Liver (tissue), 9 donors: ENCODE results near the gene ITM2C. TPM values are rescaled to one million over a fixed set of nuclear protein-coding genes. Genes with fewer than 3 reads are reported as not detected.

Experiments used
- DNase-seq: peaks from one replicate; pipeline ENCODE4 v3.0.0-alpha.2; 2017; ENCODE audit warnings: low spot score
- H3K27ac ChIP-seq, 2 donors: one replicate each; pipeline ENCODE4 v1.7.0; 2013; ENCODE audit warnings: inconsistent platforms in 2 of 2, low read length in 2 of 2, control low read depth in 1 of 2, low read depth in 1 of 2, mild to moderate bottlenecking in 1 of 2
- H3K27me3 ChIP-seq, 4 donors: one replicate each; pipeline versions ENCODE4 v1.6.1 to v1.7.0; 2013; ENCODE audit warnings: low read length in 3 of 4, inconsistent platforms in 1 of 4, mild to moderate bottlenecking in 1 of 4, moderate library complexity in 1 of 4; ENCODE audit not compliant: control insufficient read depth in 4 of 4, insufficient read depth in 4 of 4
- H3K36me3 ChIP-seq, 4 donors: one replicate each; pipeline versions ENCODE4 v1.6.1 to v1.7.0; 2013; ENCODE audit warnings: low read length in 3 of 4, mild to moderate bottlenecking in 3 of 4, low read depth in 1 of 4, moderate library complexity in 1 of 4; ENCODE audit not compliant: control insufficient read depth in 4 of 4, insufficient read depth in 3 of 4
- H3K4me1 ChIP-seq, 4 donors: one replicate each; pipeline versions ENCODE4 v1.6.1 to v1.7.0; 2013; ENCODE audit warnings: low read length in 3 of 4, mild to moderate bottlenecking in 3 of 4, moderate library complexity in 1 of 4; ENCODE audit not compliant: control insufficient read depth in 4 of 4, insufficient read depth in 4 of 4
- H3K4me3 ChIP-seq, 3 donors: one replicate each; pipeline versions ENCODE4 v1.6.1 to v1.7.0; 2013; ENCODE audit warnings: low read length in 3 of 3, control low read depth in 1 of 3, low read depth in 1 of 3, mild to moderate bottlenecking in 1 of 3
- H3K9ac ChIP-seq, 2 donors: one replicate each; pipeline ENCODE4 v1.7.0; 2013; ENCODE audit warnings: low read length in 2 of 2, mild to moderate bottlenecking in 2 of 2, moderate library complexity in 2 of 2, control low read depth in 1 of 2, low read depth in 1 of 2
- H3K9me3 ChIP-seq, 4 donors: one replicate each; pipeline versions ENCODE4 v1.6.1 to v1.7.0; 2013; ENCODE audit warnings: low read length in 3 of 4; ENCODE audit not compliant: control insufficient read depth in 4 of 4
- FOXA2 ChIP-seq: IDR thresholded peaks from 2 replicates; pipeline ENCODE4 v1.6.1; 2016; ENCODE audit warnings: antibody characterized with exemption
- GABPA ChIP-seq, 2 donors: IDR thresholded peaks in 1 of 2; conservative IDR thresholded peaks in 1 of 2; 2 replicates each; pipeline ENCODE4 v1.6.1; 2016; ENCODE audit warnings: antibody characterized with exemption in 2 of 2, mild to moderate bottlenecking in 1 of 2, moderate library complexity in 1 of 2
- HNF4A ChIP-seq, 2 donors: conservative IDR thresholded peaks; 2 replicates each; pipeline ENCODE4 v1.6.1; 2016; ENCODE audit warnings: antibody characterized with exemption in 2 of 2, mild to moderate bottlenecking in 2 of 2
- HNF4G ChIP-seq: IDR thresholded peaks from 2 replicates; pipeline ENCODE4 v1.6.1; 2016; ENCODE audit warnings: antibody characterized with exemption
- JUND ChIP-seq, 2 donors: IDR thresholded peaks; 2 replicates each; pipeline ENCODE4 v1.6.1; 2016; ENCODE audit warnings: antibody characterized with exemption in 2 of 2
- MAX ChIP-seq: IDR thresholded peaks from 2 replicates; pipeline ENCODE4 v1.6.1; 2016; ENCODE audit warnings: antibody characterized with exemption
- NR2F2 ChIP-seq: IDR thresholded peaks from 2 replicates; pipeline ENCODE4 v1.6.1; 2016; ENCODE audit warnings: antibody characterized with exemption
- RAD21 ChIP-seq, 2 donors: IDR thresholded peaks; 2 replicates each; pipeline ENCODE4 v1.6.1; 2016; ENCODE audit warnings: antibody characterized with exemption in 2 of 2, mild to moderate bottlenecking in 2 of 2
- RXRA ChIP-seq, 2 donors: IDR thresholded peaks; 2 replicates each; pipeline ENCODE4 v1.6.1; 2017 to 2018; ENCODE audit warnings: antibody characterized with exemption in 2 of 2, mild to moderate bottlenecking in 1 of 2
- TAF1 ChIP-seq: conservative IDR thresholded peaks from 2 replicates; pipeline ENCODE4 v1.6.1; 2016; ENCODE audit warnings: antibody characterized with exemption, mild to moderate bottlenecking
- WGBS: extraction: QIAGEN DNeasy Blood & Tissue Kit; methylation state at CpG from one replicate; pipeline ENCODE4 v1.1.7; 2013; 5-methylcytosine and 5-hydroxymethylcytosine counted together
- polyA plus RNA-seq, 2 donors: library from polyadenylated mRNA; stranded (reverse) in 1 of 2; unstranded in 1 of 2; fragments of 200-250 nt in 1 of 2; fragments of >200 nt in 1 of 2; fragmentation: Nextera tagmentation in 1 of 2; extraction: Ambion mirVana in 1 of 2; gene quantifications; one replicate each; pipeline versions ENCODE4 v1.2.1 to v1.2.3, GENCODE V29; 2013 to 2015
- total RNA-seq, 2 donors: library from RNA; depleted of rRNA; stranded (reverse); fragments of >200 nt; gene quantifications; one replicate each; pipeline ENCODE4 v1.2.3, GENCODE V29; 2014
- donor health status: healthy.
- donor health status: healthy.
- donor health status: healthy.
- donor health status: healthy.
- donor health status: healthy.

Gene ITM2C
- total and polyA plus RNA-seq, 4 donors, result 13.6 to 45.2 (median 27.6) TPM

DNA sequence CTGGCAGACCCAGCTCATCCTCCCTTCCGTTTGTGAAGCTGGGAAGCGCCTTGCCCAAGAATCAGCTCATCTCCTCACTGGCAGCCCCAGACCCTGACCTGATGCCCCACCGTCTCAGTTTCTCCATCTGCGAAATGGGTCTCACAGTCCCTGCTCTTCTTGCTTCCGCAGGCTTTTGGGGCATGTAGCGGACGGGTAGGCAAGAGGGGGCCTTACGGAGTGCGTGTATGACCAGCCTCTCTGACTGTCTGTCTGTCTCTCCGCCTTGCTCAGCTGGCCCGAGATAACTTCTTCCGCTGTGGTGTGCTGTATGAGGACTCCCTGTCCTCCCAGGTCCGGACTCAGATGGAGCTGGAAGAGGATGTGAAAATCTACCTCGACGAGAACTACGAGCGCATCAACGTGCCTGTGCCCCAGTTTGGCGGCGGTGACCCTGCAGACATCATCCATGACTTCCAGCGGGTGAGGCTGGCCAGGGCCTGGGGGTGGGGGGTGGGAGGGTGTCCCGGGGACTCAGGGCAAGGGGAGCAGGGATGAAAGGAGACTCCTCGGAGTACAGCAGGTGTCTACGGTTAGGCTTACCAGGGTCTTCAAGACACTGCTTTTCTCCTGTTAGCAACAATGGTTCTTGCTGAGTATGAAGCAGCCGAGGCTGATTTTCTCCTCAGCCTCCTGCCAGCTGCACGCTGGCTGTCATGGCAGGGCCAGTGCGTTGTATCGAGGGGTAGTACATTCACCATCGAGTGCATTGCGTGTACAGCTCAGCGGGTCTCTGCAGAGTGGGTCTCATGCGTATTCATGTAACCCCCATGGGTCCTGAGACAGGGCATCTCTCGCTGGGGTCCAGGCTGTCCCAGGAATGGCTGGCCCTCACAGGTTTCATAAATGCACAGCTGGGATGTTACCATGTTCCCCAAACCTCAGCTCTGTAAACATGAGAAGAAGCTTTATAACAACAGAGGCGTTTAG, 10.9 kb downstream of the ITM2C start:
- no peaks in the 10 kb centered on the region for H3K27me3 ChIP-seq
- no peak overlapping the region for H3K9ac ChIP-seq
- no peak overlapping the region for H3K4me3 ChIP-seq
- DNase-seq, result no peak
- TF ChIP-seq FOXA2 (no peak), NR2F2 (no peak), JUND (IDR thresholded peaks at IDR 0.05) (no peak), RAD21 (IDR thresholded peaks at IDR 0.05) (no peak), TAF1 (no peak)
- H3K36me3 ChIP-seq, result peaks cover 0 to 2% (median 0%) of the 10 kb centered on the region in 4 donors
- no peak overlapping the region for H3K27ac ChIP-seq
- no peaks in the 10 kb centered on the region for H3K4me1 ChIP-seq
- WGBS, result 94% methylated on average over 34 of the region's 34 CpGs
- H3K9me3 ChIP-seq, result no peaks in the 10 kb centered on the region

GRCh38 chr2:230877116-230877758, 12.5 kb downstream of the ITM2C start:
- DNase-seq, result no peak
- TF ChIP-seq HNF4A (conservative IDR thresholded peaks at IDR 0.05) (no peak), MAX (no peak), GABPA (IDR thresholded peaks at IDR 0.05 in 1 of 2, conservative IDR thresholded peaks at IDR 0.05 in 1 of 2) (no peak), HNF4G (no peak), RXRA (IDR thresholded peaks at IDR 0.05) (no peak), FOXA2 (no peak), RAD21 (IDR thresholded peaks at IDR 0.05) (no peak)
- H3K9me3 ChIP-seq, result no peaks in the 10 kb centered on the region
- 85% methylated on average over 27 of the region's 27 CpGs for WGBS
- no peak overlapping the region for H3K27ac ChIP-seq
- no peak overlapping the region for H3K9ac ChIP-seq
- no peak overlapping the region for H3K4me3 ChIP-seq
- H3K4me1 ChIP-seq, result no peaks in the 10 kb centered on the region
- peaks cover 0 to 2% (median 0%) of the 10 kb centered on the region in 4 donors for H3K36me3 ChIP-seq
- no peaks in the 10 kb centered on the region for H3K27me3 ChIP-seq

DNA sequence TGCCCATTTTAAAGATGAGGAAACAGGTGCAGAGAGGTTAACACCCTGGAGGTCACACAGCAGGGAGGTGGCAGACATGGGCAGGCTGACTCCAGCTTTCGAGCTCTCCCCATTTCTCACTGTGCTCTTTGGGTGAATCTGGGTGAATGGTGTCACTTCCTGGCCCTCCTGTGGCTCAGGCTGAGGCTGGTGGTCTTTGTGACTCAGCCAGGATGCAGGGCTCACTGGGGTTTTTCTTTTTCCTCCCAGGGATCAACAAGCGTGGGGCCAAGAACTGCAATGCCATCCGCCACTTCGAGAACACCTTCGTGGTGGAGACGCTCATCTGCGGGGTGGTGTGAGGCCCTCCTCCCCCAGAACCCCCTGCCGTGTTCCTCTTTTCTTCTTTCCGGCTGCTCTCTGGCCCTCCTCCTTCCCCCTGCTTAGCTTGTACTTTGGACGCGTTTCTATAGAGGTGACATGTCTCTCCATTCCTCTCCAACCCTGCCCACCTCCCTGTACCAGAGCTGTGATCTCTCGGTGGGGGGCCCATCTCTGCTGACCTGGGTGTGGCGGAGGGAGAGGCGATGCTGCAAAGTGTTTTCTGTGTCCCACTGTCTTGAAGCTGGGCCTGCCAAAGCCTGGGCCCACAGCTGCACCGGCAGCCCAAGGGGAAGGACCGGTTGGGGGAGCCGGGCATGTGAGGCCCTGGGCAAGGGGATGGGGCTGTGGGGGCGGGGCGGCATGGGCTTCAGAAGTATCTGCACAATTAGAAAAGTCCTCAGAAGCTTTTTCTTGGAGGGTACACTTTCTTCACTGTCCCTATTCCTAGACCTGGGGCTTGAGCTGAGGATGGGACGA, 13.2 kb downstream of the ITM2C start:
- WGBS, result 70% methylated on average over 20 of the region's 20 CpGs
- Histone ChIP-seq H3K27ac (no peak overlapping the region), H3K4me3 (no peak overlapping the region), H3K36me3 (peaks cover 0 to 2% (median 0%) of the 10 kb centered on the region in 4 donors), H3K9ac (no peak overlapping the region), H3K27me3 (no peaks in the 10 kb centered on the region), H3K4me1 (no peaks in the 10 kb centered on the region), H3K9me3 (no peaks in the 10 kb centered on the region)
- no peak for TF ChIP-seq MAX
- no peak for DNase-seq
